SKM-1 (cell line): ENCODE measurements around the gene IGF2.

Experiments
- DNase-seq: peaks from one replicate; lab custom pipeline; 2025; ENCODE audit not compliant: unreplicated experiment; lab: John Stamatoyannopoulos, UW

Gene IGF2

DNA sequence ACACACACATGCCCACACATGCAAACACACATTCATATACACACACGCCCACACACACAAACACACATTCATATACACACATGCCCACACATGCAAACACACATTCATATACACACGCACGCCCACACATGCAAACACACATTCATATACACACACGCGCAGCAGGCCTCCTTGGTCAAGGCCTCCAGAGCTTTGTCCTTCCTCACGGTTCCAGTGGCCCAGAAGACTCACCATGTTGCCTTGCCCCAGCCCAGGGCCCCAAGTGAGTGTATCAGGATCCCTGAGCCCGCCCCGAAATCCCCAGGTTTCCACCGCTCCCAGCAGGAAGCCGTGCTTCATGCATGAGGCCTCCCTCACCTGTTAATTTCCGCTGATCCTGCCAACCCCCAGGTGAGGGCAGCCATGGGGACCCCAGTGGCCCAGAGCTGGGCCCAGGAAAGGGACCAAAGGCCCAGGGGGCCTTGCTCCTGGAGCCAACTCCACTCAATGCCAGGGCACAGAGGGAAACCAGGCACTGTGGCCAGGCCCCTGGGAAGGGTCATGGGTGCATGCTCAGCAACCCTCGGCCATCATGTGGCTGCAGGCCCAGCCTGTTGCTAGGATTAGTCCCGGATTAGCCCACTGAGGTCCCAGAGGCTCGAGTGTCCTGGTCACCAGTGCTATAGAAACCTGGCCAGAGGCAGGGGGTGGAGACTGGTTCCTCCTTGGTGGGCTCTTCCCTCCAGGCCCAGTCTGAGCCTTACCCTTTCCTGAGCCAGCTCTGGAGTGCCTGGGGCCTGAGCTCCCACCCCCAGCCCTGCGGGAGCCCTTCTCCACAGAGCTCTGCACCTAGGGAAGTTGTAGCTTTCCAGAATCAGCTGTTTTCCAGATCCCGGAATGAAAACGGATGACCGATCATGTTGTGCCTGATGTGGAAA lies 34.4 kb downstream of the IGF2 start:
- no peak for DNase-seq

DNA sequence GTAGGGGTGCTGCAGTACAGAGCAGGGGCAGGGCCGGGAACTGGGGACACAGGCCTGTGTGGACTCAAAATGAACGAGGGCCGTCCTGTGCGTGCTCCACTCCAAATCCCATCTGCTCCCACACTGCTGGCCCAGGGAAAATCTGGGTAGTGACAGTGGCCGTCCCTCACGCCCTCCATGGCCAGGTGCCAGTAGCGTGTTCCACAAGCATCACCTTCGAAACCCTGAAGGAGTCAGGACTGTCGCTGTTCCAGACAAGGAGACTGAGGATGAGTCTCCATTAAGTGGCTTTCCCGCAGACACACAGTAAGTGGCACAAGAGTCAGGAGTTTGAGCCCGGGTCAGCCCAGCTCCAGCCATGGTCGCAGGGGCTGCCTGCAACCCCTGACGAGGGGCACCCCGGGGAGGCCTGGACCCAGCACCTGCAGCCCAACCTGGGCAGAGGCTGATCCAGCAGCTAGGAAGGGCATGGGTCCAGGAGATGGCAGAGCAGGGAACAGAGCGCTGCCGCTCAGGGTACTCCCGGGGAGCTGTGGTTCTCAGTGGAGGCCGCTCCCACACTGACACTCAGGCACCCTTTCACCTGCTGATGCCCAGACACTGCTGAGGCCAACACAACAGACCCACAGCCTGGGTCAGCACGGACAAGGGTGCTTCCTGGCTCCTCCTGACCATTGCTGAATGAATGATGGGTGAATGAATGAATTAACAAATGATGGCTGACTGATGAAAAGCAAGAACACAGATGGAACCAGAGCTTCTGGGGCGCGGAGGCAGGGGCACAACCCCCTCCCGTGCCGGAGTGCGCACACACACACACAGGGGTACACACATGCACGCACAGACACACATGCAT lies 35.3 kb downstream of the IGF2 start:
- no peak for DNase-seq

DNA sequence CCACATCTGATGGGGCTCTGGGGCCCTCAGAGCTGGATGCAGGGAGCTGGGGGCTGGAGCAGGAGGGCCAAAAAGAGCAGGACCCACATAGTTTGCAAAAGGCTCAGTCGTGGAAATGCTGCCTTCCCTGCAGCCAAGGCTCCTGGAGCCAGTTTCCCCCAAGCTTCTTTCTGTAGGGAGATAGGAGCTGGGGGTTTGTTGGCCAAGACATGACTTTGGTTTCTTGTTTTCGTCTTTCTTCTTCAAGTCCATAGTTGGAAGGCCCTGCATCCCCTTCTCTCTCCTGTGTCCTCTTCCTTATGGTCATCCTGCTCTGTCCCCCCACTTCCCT lies 36.3 kb downstream of the IGF2 start:
- no peak for DNase-seq

DNA sequence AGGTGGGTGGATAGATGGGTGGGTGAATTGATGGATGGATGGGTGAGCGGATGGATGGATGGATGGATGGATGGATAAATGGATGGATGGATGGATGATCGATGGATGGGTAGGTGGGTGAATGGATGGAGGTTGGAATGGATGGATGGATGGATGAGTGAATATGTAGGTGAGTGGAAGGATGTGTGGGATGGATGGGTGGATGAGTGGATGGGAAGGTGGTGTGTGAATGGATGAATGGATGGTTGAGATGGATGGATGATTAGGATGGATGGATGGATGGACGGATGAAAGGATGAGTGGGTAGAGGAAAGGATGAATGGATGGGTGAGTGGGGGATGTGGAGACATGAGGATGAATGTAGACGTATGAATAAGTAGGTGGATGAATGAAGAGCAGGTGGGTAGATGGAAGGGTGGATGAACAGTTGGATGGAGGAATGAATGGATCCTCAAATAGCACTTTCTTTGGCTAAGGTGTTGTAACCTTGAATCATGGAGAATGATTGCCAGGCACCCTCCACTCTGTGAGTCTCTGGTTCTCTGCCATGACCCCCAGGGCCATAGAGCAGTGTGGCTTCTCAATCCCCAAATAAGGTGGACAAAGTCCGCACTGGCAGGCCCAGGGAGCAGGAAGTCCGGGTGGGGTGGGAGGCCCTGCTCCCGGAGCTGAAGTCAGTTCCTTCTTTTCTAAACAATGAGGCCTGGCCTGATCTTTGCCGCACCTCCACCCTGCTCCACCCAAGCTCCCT lies 36.9 kb downstream of the IGF2 start:
- no peak for DNase-seq

DNA sequence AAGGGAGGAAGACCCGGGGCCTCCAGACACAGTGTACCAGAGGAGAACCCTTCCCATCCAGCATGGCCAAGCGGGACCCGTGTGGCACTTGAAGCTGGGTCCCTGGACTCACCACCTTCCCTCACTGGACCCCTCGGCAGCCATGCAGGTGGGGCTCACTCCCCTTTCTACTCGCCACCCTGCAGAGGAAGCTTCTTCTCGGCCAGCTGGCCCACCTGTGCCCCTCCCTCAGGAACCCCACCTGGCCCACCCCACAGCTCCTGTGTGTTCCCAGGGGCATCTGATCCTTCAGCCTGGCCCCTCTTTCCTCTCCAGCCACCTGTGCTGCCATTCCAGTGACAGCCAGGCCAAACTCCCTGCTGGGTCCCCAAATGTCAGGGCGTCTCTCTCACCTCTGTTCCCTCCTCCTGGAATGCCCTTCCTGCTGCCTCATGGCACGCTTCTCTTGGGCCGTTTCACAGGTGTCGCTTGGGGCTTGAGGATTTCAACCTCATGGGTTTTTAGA lies 38.0 kb downstream of the IGF2 start:
- DNase-seq: no peak

DNA sequence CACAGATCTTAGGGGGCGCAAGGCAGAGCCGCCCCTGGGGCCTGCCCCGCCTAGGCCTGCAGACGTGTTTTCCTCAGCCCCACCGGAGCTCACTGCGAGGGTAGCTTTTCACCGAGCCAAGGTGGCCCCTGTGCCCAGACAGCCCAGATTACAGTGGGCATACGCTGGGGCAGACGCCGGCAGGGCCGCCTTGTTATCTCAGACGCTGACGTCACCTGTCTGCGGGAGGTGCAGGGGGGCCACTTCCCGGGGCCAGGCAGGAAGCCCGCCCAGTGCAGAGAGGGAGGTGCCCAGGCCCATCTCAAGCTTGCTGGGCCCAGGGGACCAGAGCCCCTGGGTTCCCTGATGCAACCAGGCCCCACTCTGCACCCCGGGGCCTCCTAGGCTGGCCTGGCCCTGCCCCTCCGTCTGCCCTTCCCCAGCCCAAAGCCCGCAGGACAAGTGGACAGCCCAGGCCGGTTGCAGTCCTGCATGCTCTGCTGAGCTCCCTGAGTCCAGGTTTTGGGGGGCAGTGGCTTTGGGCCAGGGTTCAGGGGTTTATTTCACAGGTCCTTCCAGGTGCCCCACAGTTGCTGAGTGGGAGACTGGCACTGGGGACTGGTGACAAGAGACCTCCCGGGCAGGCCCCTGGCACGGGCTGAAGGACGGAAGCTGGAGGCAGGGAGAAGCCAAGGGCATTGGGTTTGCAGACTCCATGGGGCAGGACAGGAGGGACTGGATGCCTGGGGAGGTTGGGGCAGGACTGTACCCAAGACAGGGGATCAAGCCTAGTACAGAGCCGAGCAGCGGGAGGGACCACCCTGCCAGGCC lies 38.6 kb downstream of the IGF2 start:
- DNase-seq: no peak

DNA sequence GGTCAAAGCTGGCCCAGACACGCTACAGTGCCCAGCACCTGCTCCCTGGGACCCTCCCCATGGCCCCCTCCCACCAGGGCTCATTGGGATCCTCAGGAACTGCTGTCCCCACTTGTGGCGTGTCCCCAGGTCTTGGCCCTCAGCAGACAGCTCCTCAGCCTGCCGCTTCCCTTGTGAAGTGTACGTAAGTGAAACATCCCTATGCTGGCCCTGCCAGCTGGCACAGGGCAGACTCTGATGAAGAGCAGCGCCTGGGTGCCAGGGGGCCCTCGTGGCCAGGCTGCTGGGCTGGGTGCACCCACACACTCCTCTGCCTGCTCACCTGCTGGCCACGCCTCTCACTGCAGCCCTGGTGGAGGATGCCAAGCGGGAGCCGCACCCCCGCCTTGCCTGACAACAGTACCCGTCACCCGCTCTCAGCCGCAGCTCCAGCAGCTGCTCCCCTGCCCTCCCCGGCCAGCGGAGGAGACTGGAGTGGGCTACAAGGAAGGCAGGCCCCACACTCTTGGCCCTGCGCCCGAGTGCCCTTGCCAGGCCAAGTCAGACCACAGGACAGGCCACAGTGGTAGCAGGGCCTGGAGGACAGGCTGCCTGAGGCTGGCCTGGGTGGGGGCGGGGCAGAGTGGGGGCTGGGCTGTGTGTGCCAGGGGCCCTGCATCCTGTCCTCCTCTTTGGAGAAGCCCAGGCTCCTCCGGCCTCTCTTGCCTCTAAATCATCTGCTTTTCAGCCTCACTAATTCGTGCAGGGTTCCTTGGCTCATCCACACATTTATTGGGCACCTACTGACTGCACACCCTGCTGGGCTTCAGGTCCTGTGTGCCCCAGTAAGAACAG lies 39.5 kb downstream of the IGF2 start:
- DNase-seq: no peak

DNA sequence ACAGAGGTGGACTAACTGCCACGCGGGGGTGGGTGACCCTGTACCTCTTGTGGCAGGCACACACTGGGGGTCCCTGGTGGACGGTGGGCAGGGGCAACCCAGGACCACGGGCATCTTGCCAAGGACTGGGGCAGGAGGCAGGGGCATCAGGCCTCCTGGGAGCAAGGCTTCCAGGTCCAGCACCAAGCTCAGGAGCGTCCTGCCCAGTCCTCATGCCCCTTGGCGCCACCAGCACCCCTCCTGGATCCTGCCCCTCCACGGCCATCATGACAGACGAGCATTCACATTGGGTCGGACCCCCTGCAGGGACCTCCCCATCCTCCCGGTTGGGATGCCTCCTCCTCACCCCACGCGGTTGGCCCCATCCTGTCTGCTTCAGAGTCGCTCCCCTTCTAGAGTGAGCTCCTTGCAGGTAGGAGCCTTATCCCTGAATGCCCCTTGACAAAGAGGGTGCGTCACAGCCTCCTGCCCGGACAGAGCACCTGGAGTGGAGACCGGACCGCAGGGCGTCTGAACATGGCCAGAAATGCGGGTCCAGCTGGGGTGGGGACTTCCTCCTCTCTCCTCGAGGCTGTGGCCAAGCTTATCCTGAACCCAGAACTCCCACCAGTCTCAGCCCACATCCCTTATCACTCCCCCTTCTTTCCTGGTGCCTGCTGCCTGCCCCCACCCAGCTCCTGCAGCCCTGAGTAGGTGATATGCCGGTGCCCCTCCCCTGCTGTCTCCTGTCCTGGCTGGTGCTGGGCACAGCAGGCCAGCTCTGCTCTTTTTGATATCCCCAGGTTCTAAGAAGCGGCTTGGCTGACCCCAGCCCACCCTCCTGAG lies 40.3 kb downstream of the IGF2 start:
- DNase-seq: no peak

DNA sequence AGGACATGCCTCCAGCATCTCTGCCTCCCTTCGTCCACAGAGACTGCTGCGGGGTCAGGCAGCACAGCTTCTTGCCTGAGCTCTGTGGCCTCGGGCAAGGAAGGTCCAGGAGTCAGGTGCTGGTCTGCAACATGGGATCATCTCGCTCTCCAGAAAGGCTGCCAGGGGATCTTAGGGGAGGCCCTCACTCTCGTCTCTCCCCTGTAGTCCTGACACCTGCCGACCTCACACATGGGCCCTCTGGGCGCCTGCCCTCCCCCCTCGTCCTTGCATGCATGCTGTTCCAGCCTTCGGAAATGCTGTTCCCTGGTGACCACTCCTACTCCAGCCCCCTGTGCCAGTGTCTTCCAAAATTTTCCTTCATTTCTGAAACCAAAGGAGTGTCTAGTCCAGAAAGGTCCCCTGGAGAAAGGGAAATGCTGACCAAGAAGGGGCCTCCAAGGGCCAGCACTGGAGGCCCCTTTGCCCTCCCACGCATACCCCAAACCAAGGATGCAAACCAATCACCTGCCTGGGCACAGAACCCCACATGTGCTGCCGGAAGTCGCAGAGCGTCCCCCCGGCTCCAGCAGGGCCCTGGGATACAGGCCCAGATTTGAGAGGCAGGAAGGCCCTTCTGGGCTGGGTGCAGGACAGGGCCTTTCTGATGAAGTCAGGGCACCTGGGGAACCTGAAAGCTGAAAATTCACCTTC lies 41.0 kb downstream of the IGF2 start:
- DNase-seq: no peak

DNA sequence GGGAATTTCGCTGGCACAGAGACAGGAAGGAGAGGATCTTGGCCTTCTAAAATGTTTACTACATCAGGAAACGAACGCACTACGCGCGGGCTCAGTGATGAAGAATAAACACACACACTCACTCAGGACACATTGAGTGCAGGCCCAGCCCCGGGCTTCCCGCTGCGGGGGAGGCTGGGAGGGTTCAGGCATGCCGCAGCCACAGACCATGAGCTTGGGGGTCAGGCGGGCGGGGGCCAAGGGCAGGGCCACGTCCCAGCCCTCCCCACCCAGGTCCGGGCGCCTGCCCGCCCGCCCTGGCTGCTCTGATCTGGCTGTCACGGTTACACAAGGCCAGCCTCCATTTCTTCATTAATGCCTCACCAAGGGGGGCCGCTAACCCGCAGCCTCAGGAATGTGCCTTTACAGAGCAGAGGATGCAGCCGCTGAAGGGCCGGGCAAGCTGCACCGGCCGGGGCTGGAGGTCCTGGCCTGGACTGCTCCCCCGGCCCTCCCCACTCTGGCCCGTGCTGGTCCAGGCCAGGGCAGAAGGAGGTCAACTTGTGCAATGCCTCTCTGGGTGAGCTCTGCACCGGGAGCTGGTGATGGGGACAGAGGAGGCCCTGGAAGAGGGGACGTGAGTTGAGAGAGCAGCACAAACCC lies 41.7 kb downstream of the IGF2 start:
- no peak for DNase-seq

DNA sequence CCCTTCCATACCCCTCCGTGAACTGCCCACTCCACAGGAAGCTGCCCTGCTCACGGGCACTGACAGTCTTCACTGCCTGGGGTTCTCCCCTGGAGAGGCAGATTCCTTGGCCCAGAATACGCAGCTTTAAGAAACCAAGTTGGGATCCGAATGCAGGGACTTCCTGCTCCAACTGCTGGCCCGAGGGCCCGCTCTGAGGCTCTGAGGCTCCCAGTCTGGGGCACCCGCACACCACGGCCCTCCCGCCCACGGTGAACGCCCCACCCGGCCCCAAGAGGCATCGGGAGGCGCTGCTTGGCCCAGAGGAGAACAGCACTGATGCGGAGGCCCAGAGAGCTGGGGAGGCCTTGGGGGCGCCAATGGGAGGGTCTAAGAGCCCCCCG lies 42.3 kb downstream of the IGF2 start:
- no peak for DNase-seq

DNA sequence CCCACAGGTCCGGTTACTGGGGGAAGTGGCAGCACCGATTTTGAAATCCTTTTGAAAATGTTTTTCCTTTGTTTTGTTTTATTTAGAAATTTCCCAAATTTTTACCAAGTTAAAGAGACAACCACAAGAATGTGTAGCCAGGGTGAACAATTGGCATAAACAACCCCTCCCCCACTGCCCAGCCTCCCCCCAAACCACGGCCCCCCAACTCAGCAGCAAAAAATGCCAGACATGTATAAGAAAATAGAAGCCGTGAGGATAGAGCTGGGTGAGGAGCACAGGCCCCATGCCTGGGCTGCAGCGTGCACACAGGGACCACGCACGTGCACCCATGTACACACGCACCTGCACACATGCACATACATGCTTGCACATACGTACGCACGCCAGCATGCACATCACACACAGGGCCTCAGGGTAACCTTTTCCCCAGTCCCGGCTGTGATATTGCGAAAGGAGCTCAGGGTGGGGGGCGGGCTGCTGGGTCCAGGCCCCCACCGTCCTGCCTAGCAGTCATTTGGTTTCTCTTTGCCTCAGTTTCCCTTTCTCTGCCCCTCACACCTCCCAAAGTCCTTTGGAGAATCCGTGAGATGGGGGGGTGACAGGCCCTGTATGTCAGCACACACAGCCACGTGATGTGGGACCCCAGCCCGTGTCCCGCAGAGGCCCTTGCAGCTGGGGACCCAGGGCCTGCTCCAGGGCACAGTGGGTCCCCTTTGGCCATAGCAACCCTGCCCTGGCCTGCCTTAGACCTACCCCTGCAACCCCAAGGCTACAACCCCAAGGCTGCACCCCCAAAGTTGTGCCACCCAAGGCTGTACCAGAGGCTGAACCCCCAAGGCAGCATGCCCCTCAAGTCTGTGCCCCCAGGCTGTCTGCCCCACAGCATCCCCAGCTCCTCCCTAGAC lies 42.9 kb downstream of the IGF2 start:
- no peak for DNase-seq

DNA sequence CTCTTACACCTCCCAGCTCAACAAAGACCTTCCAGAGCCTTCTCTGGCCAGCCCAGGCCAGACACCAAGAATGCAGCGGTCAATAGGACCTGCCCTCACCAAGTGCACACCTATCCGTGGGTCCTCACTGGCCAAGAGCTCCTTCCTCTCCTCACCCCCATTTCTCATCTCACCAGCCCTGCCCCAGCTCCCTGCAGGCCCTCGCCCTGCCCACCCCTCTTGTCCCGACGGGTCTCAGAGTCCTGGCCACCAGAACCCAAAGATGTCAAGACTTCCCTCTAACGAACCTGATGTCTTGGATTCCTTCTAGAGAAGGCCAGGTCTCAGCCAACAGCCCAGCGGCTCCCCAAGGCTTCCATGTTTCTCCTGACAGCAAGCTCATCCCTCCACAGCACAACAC lies 43.6 kb downstream of the IGF2 start:
- no peak for DNase-seq

DNA sequence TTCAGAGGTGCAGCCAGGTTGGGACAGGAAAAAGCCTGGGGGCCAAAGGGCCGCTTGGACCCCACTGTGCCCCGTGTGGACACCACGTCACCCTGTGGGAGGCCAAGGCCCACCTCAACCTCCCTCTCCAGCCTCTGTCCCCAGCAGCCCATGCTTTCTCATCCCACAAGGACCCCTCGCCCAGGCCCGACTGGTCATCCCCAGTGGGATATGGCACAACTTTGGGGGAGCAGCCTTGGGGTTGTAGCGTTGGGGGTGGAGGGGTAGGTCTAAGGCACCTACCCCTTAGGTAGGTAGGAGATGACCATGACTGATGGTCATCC lies 44.0 kb downstream of the IGF2 start:
- DNase-seq: no peak

DNA sequence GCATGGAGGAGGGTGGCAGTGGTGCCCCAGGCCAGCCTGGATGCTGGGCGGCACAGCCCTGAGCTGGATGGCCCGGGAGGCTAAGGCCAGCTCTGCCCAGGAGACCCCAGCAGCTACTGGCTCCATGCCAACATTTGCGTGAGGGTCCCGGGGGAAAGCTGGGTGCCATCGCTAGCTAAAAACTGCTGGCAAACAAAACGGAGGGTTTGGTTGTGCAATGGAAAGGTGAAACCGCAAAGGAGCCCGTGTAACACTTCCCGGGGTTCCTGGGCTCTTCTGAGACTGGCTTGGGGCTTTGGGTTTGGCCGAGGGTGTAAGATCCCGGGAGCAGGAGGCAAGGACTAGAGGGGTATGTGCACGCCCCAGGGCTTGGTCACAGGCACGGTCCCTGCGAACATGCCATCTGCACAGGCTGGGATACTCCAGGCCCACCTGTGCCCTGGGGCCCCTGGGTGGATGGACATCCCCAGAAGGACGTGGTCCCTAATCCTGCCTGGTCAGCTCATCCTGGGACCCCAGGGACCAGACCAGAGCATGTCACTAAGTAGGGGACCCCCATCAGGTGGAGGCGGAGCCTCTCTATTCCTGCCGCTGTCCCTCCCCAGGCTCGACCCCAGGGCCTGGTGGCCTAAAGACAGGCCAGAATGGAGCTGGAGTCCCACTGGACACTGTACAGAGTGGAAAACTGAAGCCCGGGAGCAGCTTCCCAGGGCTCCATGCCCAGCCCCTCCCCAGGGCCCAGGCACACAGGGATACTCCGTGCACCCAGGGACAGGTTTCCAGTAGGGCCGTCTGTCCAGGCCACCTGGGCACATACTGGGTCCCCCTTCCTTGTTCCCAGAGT lies 44.6 kb downstream of the IGF2 start:
- no peak for DNase-seq
